DMS114 treated with DMSO at 0.1 percent for 48 hours (cell line): ENCODE data around the gene JAML.

Experiments
- DNase-seq: peaks from one replicate; lab custom pipeline; 2025; ENCODE audit not compliant: unreplicated experiment; lab: John Stamatoyannopoulos, UW

JAML gene

DNA sequence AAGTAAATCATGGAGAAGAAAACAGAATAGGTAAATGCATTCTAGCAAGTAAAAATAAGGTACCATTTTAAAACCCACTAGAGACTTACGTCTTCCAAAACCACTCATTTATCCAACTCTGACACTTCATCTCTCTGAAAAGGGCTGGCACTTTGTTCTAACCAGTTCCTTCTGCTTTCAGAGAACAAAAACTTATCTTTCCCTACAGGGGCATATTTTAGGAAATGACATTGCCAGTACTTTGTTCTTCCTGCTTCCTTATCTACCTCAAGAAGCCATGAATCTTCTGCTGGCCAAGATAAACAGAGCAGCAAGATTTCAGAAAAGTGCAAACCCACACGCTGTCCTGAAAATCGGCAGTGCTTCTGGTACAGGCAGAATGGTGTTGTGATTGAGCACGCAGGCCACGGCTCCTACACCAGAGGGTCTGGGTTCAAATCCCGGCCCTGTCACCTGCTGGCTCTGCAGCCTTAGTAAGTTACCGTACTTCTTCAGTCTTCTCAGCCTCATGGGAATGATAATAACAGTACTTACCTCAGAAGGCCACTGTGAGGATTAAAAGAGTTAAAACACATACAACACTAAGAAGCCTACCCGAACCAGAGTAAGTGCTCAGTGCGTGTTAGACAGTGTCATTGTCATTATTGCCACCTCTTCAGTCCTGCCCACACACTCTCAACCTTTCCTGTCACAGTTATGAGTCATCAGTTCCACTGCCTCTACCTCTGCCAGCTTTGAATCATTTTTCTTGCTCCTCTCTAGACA is 16.4 kb upstream of the JAML start:
- no peak for DNase-seq

DNA sequence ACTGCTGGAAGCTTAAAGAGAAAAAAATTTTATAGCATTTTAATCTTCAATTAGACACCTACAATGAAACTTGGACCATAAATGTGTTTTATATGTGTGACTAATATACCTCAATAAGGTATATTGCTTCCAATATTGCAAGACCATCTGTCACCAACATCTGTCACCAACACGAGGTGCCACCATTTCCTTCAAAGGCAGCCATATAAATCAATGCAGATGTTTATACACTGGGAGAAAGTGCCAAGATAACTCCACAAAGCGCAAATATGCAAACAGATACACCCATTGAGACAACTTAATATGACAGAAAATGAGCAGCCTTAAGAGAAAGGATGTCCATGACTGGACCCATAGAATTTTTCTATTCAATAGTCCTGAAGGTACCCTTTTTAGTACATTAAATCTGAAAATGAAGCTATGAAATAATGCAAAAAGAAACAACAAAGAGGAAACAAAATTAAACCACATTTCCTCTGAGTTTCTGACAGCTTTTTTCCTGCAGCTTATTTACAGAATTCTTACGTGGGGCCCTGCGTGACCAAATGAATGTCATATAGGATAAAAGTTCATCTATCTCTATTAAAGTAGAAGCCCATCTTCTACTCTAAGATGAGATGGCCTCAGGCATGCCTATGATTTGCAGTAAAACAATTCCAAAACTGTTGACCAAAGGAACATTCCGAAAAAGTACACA is 14.8 kb upstream of the JAML start:
- DNase-seq, result no peak

DNA sequence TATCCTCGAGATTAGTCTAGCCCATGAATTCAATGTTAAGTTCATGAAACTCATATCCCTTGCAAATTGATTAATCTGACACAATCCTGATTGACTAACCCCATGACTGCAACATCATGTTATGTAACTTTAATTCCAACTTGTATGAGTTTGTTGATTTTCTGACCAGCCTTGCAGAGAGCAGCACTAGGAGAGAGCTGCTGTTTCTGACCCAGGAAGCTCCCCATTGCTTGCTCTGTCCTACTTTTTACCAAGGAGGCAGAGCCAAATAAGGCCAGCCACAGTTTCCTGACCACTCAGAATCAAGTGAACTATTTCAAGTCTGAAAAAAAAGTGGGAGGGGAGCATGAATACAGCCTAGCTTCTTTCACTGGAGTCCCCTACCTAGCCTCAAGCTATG is 14.1 kb upstream of the JAML start:
- no peak for DNase-seq

DNA sequence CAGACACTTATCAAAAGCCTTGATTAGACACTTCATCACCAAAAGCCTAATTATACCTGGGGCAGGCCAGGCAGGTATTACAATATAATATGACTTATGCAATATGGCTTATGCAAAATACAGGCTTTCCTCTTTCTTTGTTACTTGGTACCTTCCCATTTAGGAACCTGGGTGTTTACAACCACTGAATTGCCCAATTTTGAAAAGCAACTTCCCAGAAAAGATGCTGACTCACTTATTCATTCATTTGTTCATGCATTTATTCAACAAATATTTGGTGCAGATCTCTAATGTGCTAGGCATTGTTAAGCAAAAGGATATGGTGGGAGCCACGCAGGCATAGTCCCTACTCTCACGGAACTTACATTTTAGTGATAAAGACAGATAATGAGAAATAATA is 13.6 kb upstream of the JAML start:
- no peak for DNase-seq

DNA sequence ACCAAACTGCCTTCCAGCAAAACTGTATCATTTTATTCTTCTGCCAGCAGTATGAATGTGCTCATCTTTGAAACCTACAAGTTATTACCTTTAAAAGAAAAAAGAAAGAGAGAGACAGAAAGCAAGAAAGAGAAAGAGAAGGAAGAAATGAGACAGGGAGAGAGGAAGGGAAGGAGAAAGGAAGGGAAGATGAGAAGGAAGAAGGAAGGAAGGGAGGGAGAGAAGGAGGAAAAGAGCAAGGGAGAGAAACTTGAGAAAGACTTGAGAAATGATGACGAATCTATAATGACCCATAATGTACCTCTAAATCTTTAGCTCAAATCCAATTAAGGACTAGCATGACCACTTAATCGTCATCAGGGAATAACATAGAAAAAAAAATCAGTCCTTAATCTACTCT is 11.4 kb upstream of the JAML start:
- DNase-seq, result no peak

DNA sequence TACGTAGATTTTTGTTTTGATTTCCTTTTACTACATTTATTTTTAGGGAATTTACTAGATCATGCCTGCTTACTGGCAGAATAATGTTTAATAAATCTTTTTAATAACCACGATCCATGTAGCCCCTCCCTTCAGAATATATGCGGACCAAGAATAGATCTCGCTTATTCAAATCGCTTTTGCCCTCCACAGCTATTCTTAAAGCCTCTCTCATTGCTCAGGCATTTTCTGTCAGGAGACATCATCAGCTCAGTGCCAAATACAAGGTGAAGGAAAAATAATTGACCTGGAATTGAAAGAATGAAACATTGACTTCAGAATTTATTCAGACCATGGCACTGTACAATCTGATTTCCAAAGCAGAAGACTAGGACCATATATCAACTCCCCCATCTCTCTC is 10.0 kb upstream of the JAML start:
- no peak for DNase-seq

DNA sequence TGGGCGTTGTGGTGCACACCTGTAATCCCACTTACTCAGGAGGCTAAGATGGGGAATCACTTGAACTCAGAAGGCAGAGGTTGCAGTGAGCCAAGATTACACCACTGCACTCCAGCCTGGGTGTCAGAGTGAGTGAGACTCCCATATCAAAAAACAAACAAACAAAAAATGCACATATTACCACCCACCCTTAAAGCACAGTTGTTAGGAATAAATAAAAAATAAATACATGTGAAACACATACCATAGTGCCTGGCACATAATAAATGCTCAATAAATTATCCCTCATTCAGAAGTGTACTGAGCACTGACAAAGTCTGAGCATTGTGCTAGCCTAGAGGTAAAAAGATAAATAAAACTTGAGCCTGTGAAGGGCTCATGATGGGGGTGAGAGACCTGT is 9.0 kb upstream of the JAML start:
- no peak for DNase-seq

DNA sequence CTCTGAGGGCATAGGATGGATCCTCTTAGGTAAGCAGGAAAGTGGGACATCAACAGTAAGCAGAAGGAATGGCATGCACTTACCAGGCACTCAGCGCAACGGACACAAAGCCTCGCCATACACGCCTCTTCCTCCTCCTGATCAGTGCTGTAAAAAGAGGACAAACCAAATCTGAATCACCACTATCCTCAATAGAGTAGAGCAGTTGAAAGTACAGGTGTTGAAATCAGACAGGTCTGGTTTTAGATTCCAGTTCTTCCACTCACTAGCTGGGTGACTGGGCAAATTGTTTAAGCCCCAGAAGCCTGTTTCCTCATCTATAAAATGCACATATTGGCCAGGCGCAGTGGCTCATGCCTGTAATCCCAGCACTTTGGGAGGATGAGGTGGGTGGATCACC is 8.6 kb upstream of the JAML start:
- DNase-seq, result no peak

DNA sequence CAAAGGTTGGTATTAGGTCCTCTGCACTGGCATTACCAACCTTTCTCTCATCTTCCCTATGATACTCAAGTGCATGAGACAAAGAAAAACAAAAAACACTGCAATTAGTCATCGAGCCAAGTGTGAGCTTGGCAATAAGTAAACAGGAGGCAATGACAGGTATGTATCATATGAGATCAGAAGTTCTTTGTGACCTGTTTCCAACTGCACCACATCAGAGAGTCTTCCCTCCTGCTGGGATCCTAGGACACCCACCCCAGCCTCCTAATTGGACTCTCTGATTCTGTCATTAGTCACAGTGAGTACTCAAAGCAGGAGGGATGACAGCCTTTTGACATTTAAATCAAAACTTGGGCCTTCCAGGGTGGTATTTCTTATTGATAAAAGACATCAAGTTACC is 7.8 kb upstream of the JAML start:
- DNase-seq, result no peak

DNA sequence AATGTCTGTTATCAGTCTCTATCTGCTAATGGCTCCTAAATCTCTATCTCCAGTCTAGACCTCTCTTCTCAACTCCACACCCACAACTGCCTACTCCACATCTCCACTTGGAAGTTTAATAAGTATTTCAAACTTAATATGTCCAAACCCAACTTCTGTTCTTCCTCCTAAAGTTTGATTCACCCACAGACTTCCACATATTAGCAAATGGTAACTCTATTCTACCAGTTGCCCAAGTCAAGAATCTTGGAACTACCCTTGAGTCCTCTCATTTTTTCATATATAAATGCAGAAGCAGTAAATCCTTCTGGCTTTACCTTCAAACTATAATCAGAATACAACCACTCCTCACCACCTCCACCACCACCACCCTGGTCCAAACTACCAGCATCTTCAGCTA is 6.7 kb upstream of the JAML start:
- no peak for DNase-seq

DNA sequence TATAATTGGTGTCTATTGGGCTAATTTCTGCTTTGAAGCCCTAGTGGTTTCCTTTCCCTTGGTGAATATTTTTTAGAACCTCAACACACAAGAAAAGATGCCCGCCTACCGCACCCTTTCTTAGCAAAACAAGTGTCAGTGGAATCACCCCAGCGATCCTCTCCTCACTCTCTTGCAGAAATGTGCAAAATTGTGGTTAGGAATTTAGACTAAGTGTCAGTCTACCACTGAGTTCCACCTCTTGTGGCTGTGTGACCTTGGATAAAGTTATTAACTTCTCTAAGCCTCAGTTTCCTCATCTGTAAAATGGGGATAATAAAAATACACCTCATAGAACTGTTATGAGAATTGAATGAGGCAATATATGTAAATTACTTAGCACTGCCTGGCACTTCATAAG is 5.3 kb upstream of the JAML start:
- no peak for DNase-seq

DNA sequence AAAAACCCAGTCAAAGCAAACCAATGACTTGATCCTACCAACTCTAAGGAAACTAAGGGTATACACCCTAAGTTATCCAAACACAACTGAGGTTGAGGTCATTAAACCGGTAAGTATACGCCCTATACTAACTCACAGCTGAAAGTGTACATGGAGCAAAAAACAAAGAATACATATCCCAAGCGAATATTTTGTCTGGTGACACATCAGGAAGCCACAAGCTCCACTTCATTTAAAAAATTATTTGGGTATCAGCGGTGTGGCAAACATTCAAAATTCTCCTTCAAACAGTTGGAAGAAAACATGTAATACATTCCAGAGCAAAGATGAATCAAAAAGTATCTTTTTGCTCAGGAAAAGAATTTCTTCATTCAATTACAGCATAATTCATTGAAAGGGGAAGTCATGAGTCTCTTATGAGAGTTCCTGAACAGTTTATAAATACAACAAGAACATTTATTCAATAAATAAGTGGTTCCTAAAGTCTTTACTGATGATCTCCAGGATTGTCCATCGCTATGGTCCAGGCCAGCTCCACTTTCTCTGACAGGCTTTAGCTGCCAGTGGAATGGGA is 4.5 kb upstream of the JAML start:
- DNase-seq, result no peak

DNA sequence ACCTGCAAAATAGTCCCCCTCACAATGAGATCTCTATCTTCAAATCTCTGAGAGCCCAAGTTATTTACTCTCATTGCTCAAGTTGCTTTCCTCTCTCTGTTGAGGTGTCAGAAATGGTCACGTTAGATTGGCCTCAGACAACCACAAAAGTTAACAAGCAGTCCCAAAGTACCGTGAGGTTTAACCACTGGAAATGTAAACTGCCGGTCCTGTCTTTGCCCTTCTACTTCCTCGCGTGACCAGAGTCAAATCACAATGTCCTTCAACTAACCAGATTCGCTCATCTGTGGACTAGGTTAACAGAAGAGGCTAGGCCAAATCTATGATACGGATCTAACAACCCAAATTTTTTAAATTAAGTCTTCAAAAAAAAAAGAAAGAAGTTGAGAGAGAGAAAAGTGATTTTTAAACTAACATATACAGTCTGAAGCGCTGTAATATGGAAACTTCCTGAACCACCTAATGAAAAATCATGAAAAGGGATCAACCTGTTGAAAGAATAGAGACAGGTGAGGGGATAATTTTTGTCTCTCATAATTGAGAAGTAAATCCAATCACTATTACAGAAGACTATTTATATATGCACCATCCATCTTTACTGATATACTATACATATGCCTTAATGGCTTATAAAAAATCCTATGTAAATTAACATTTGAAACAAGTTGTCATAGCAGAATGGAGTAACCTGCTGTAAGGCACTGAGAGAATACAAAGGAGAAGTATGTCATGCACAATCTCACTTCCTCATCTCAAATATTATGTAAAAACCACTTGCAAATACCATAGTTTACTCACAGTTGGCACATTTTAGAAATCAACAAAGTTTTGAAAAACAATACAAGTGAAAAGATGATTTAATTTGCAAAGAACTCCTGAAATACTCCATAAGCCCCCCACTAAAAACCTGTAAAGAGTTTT is 3.3 kb upstream of the JAML start:
- DNase-seq, result no peak

DNA sequence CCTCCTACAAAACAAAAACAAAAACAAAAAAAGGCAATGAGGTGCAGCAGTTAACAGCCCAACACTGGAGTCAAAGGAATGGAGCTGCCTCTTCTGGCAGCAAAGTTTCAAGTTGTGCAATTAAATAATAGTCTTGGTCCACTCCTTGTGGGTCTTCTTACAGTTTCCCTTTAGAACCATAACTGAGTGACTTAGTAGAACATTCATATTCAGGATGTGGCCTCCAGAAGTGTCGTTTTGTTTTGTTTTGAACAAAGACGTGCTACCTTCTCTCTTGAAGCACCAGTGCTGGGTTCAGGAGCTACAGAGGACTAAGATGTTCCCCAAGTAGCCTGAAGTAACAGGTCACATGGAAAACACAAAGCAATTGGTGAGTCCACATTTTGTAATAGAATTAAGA is 2.0 kb upstream of the JAML start:
- DNase-seq, result no peak

DNA sequence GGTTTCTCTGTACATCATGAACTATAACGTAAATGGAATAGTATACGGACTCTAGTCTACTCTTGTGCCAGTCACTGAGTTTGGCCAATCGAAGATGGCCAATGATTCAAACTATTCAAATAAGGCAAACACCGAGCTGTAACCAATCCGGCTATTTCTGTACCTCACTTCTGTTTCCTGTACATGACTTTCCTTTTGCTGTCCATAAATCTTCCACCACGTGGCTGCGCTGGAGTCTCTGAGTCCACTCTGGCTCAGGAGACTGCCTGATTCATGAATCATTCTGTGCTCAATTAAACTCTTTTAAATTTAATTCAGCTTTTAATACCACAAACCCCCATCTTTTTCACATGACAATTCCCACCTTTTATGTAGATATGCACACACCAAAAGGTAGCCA is 1.5 kb upstream of the JAML start:
- DNase-seq, result no peak

DNA sequence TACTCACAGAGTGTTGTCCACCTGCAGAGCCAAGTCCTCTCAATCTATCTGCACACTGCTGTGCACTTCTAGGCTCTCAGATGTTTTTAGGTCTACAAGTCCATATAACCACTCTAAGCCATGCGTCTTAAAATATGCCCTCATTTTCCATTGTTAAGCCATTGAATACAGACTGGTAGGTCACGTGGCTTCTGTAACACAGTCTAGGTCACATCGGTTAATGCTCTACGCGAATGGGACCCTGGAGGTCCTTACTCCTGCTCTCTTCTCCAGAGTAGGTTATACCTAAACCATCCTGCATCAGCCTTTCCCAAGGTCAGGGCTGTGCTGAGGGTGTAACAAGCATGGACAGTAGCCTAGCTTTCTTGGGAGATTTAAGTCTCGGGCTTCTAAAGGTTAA is 819 bp downstream of the JAML start:
- no peak for DNase-seq

DNA sequence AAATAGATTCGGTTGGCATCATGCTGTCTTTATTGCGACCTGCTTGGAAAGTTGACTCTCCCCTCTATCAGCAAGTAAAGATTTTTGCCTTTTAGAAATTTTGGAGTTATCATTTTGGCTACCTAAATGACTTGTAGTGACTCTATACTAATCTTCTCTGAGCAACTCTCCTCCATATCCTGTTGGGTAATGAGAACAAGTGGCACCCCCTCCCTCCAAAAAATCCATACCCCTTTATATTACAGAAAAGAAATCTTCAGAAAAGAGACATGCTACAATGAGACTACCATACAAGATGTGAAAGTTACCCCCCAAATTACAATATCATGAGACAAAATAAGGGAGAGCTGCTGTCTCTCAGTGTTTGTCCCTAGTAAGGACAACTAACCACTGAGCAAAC is 1.2 kb downstream of the JAML start:
- DNase-seq, result no peak

DNA sequence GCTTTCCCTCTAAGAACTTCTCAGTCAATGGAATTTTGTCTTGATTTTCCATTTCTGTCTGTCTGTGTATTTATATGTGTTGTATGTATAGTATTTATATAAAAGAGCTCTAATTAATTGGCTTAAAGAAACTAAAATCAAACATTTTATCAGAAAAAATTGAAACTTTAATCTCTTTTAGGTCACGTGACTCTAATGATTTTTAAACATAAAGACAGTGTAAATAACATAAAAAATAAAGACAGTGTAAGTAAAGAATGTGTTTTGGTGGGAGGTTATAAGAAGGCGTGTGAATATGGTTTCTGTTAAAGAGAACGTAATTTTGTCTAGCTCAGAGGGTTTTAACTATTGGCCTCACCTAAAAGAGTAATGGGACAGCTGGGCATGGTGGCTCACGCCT is 2.4 kb downstream of the JAML start:
- DNase-seq, result no peak

DNA sequence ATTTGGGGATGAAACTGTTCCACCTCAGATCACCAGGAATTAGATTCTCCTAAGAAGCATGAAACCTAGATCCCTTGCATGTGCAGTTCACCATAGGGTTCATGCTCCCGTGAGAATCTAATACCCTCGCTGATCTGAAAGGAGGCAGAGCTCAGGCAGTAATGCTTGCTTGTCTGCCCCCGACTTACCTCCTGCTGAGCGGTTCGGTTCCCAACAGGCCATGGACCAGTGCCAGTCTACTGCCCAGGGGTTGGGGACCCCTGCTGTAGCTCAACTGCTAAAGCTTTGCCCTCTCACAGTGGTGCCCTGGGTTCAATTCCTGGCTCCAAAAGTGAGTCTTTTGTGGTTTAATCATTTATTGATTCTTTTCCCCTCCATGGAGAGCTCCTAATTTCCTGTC is 3.4 kb downstream of the JAML start:
- no peak for DNase-seq

DNA sequence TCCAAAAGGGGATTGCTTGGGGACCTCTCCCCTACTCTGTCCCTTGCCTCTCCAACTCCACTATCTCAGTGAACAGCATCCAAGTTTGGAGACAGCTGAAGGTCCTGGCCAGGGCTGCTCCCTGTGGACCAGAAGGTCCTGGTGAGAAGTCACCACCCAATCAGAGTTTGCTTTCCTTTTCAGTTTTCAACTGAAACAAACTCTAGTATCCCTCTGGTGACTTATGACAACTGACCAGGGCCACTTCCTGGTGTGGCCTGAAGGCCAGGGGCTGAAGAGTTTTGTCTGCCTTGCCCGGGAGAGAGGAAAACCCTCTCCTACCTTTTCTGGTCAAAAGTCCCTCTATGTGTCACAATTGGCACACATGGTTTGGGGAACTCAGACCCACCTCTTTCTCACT is 5.1 kb downstream of the JAML start:
- DNase-seq, result no peak

DNA sequence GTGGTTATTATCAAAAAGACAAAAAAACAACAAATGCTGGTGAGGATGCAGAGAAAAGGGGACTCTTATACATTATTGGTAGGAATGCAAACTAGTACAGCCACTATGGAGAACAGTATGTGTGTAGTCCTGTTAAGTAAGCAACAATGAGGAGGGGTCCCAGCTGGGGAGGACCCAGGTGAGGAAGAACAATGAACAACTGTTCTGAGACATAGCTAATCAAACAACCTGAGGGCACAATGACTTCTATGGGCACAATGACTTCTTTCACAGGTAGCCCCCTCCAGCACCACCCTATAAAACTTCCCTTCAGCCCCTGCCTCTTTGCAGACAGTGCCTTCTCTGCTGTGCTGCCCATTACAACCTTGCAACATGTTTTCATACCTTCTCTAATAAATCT is 5.6 kb downstream of the JAML start:
- DNase-seq, result no peak

DNA sequence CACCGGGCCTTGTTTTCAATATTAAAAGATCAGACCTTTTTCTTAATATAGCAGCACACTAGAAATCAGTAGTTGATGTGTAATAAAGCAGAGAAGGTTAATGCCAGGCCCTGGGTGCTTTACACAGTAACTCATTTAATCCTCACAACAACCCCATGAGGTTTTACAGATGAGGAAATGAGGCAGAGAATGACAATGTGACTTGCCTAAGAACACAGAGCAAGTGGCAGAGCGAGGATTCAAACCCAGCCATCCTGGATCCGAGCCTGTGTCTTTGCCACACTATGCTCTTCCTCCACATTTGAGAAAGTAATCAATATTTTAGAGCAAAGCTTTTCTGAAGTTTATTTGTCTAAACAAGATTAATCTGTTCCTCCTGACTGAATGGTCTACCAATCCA is 7.2 kb downstream of the JAML start:
- no peak for DNase-seq
